Hepatocyte (in vitro differentiated cells): ENCODE measurements around the gene GLS. TPM values are rescaled to one million over a fixed set of nuclear protein-coding genes. Genes with fewer than 3 reads are reported as not detected.
A peak's percentile ranks its signal among the peaks of the same experiment; 100 is the strongest.

Experiments
- DNase-seq: peaks from one replicate; pipeline ENCODE4 v3.0.0-alpha.2; 2016; ENCODE audit warnings: low spot score
- H2AFZ ChIP-seq: fragments of 200-600 bp; sonication (generic); 2 replicates; pipeline ENCODE4 v1.6.0; 2016; ENCODE audit warnings: antibody characterized with exemption, mild to moderate bottlenecking
- H3K27ac ChIP-seq: fragments of 200-600 bp; sonication (generic); 2 replicates; pipeline ENCODE4 v1.5.1; 2016; ENCODE audit warnings: mild to moderate bottlenecking
- H3K27me3 ChIP-seq: fragments of 200-600 bp; sonication (generic); 2 replicates; pipeline ENCODE4 v1.6.1; 2016
- H3K36me3 ChIP-seq: fragments of 200-600 bp; sonication (generic); replicated peaks from 2 replicates; pipeline ENCODE4 v1.5.1; 2016; ENCODE audit warnings: low read depth; ENCODE audit not compliant: insufficient read depth
- H3K4me1 ChIP-seq: fragments of 200-600 bp; sonication (generic); 2 replicates; pipeline ENCODE4 v1.5.1; 2016; ENCODE audit warnings: mild to moderate bottlenecking, moderate library complexity; ENCODE audit not compliant: insufficient read depth
- H3K4me2 ChIP-seq: fragments of 200-600 bp; sonication (generic); 2 replicates; pipeline ENCODE4 v1.6.0; 2016
- H3K4me3 ChIP-seq: fragments of 200-600 bp; sonication (generic); 2 replicates; pipeline ENCODE4 v1.5.1; 2016; ENCODE audit warnings: mild to moderate bottlenecking
- H3K79me2 ChIP-seq: fragments of 200-600 bp; sonication (generic); 2 replicates; pipeline ENCODE4 v1.6.0; 2017; ENCODE audit warnings: mild to moderate bottlenecking
- H3K9me2 ChIP-seq: fragments of 200-600 bp; sonication (generic); replicated peaks from 2 replicates; pipeline ENCODE4 v1.6.0; 2017; ENCODE audit warnings: mild to moderate bottlenecking; ENCODE audit not compliant: insufficient read depth
- H3K9me3 ChIP-seq: fragments of 200-600 bp; sonication (generic); 2 replicates; pipeline ENCODE4 v1.5.1; 2016; ENCODE audit warnings: low read depth, mild to moderate bottlenecking
- H4K20me1 ChIP-seq: fragments of 200-600 bp; sonication (generic); 2 replicates; pipeline ENCODE4 v1.6.0; 2016; ENCODE audit warnings: mild to moderate bottlenecking; ENCODE audit not compliant: insufficient read depth, poor library complexity, severe bottlenecking
- EZH2 ChIP-seq: fragments of 200-600 bp; sonication (generic); IDR thresholded peaks from 2 replicates; pipeline ENCODE4 v1.6.1; 2016; ENCODE audit warnings: antibody characterized with exemption, mild to moderate bottlenecking, borderline replicate concordance
- EZH2phosphoT487 ChIP-seq: fragments of 200-600 bp; sonication (generic); IDR thresholded peaks from one replicate; pipeline ENCODE4 v1.6.1; 2018; ENCODE audit warnings: antibody characterized with exemption, mild to moderate bottlenecking, low read depth, moderate library complexity; ENCODE audit not compliant: unreplicated experiment, severe bottlenecking
- WGBS: methylation state at CpG from one replicate; pipeline ENCODE4 v1.1.6; 2016; ENCODE audit warnings: low lambda C conversion rate; ENCODE audit errors: missing lambda C conversion rate; 5-methylcytosine and 5-hydroxymethylcytosine counted together
- polyA plus RNA-seq: library from polyadenylated mRNA; unstranded; fragments of >200 nt; fragmentation: Nextera tagmentation; extraction: Ambion mirVana; gene quantifications from 2 replicates; pipeline ENCODE4 v1.2.1, GENCODE V29; 2016
- total RNA-seq: library from RNA; depleted of rRNA; stranded (reverse); fragments of >200 nt; gene quantifications from 2 replicates; pipeline ENCODE4 v1.2.3, GENCODE V29; 2014
- TF ChIP-seq, protein P1 (sequence below): fragments of 200-600 bp; sonication (generic); IDR thresholded peaks from 2 replicates; pipeline ENCODE4 v1.5.1; 2016; ENCODE audit warnings: antibody characterized with exemption, mild to moderate bottlenecking; ENCODE audit not compliant: poor library complexity

The GLS gene
- total and polyA plus RNA-seq, 2 experiments from 2014 or later: 78.8 to 460 TPM

DNA sequence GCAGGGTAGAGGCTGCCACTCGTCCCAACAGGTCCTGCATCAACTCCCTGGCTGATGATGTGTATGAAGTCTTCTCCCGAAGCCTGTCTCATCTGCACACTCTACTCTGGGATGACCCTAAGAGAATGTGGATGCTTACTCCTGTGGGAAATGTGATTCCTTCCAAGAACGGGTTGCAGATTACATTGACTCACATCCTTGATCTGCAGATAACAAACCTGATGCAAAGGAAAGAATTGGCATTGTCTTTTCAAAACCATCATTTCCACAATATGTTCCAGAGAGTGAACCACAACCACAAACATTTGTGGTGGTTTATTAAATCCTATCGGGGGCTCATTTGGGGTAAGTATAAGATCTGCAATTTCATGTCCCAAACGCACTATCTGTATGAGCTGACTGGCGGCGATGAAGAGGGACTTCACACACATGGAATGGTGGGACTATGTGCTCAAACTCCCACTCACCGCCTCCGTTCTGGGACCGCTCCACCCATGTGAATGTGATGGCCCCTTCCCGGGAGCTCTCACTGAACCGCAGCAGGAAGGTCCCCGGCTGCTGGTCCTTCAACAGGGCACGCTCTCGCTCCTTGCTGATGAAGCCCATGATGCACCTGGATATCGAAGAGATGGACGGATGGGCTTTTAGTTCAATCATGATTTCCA, 97.9 kb downstream of the GLS start:
- Histone ChIP-seq H3K9me3 (no peaks in the 10 kb centered on the region), H3K79me2 (no peaks in the 10 kb centered on the region), H3K4me2 (no peak overlapping the region), H3K27me3 (no peaks in the 10 kb centered on the region), H3K4me1 (peaks cover 22% of the 10 kb centered on the region), H4K20me1 (no peaks in the 10 kb centered on the region), H3K27ac (no peak overlapping the region), H3K4me3 (no peak overlapping the region), H2AFZ (no peak overlapping the region), H3K9me2 (no peaks in the 10 kb centered on the region), H3K36me3 (peaks cover 14% of the 10 kb centered on the region)
- WGBS: 96% methylated on average over 17 of the region's 17 CpGs
- no peak for TF ChIP-seq EZH2
- no peak for TF ChIP-seq EZH2phosphoT487
- no peak for DNase-seq

DNA sequence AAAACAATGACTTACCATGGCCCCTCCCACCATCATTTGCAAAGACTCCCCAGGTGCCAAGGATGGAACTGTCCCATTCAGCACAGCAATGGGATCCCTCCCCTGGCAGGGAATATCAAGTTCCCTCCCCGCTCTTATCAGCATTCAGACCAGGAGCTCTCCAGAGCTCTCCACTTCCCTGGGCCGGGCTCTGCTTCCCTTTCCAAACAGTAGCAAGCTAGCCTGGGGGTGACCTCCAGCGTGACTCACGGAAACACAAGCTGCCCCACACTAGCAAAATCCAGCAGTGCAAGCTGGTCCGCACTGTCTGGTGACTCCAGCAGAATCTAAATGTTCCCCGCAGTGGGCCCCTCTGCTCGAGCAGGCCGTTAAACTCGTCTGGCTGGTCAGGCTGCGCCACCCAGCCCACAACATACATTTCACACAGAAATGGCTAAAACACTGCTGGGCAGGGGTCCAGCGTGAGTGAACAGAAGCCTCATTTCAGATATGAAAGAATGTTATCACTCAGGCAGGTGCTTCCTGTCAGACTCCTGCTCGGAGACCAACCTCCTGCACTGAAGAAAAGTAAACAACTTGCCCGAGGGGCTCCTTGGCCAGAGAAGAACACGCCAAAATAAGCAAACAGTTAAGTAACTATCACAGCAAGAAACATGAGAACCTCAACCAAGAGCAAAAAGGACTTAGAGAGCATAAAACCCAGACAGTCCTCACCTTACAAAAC, 99.4 kb downstream of the GLS start:
- Histone ChIP-seq H3K9me3 (no peaks in the 10 kb centered on the region), H3K9me2 (no peaks in the 10 kb centered on the region), H4K20me1 (no peaks in the 10 kb centered on the region), H3K79me2 (no peaks in the 10 kb centered on the region), H3K27ac (peak overlapping the region; percentile 66), H3K4me1 (peaks cover 22% of the 10 kb centered on the region), H3K4me2 (peak overlapping the region; percentile 66), H3K4me3 (no peak overlapping the region), H3K36me3 (peaks cover 14% of the 10 kb centered on the region), H2AFZ (no peak overlapping the region), H3K27me3 (no peaks in the 10 kb centered on the region)
- DNase-seq: peak; percentile 88
- TF ChIP-seq EZH2: no peak
- TF ChIP-seq, protein P1, sequence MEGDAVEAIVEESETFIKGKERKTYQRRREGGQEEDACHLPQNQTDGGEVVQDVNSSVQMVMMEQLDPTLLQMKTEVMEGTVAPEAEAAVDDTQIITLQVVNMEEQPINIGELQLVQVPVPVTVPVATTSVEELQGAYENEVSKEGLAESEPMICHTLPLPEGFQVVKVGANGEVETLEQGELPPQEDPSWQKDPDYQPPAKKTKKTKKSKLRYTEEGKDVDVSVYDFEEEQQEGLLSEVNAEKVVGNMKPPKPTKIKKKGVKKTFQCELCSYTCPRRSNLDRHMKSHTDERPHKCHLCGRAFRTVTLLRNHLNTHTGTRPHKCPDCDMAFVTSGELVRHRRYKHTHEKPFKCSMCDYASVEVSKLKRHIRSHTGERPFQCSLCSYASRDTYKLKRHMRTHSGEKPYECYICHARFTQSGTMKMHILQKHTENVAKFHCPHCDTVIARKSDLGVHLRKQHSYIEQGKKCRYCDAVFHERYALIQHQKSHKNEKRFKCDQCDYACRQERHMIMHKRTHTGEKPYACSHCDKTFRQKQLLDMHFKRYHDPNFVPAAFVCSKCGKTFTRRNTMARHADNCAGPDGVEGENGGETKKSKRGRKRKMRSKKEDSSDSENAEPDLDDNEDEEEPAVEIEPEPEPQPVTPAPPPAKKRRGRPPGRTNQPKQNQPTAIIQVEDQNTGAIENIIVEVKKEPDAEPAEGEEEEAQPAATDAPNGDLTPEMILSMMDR: peak; percentile 12
- no peak for TF ChIP-seq EZH2phosphoT487
- 24% methylated on average over 14 of the region's 14 CpGs for WGBS

DNA sequence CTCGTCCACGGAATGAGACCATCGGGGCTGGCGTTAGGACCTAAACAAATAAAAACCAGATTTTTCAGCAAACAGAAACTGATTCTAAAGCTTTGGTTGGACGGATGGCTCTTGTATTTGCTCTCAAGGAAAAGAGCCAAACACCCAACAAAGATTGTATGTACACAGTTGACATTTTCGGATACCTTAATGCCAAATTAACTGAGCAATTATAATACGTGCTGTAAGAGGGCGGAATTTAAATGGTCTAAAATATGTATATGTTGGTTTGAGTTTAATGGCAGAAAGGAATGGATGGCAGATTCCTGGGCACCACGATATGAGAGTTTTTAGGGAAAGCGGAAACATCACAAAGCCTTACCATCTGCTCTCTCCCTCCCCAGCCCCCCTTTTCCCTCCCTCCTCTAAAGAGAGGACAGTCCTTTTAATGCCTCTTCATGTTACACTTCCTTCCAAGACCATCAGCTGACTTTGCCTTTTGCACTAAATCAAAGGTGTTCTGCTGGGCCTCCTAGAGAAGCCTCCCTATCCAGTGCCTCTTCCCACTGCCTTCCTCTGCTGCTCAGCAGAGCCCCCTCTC, 100.1 kb downstream of the GLS start:
- Histone ChIP-seq H3K27ac (peak overlapping the region; percentile 66), H3K27me3 (no peaks in the 10 kb centered on the region), H3K36me3 (peaks cover 14% of the 10 kb centered on the region), H3K9me2 (no peaks in the 10 kb centered on the region), H3K4me2 (peak overlapping the region; percentile 66), H3K9me3 (no peaks in the 10 kb centered on the region), H3K4me1 (peaks cover 22% of the 10 kb centered on the region), H3K79me2 (no peaks in the 10 kb centered on the region), H4K20me1 (no peaks in the 10 kb centered on the region), H2AFZ (no peak overlapping the region), H3K4me3 (no peak overlapping the region)
- DNase-seq: no peak
- TF ChIP-seq, protein P1: no peak
- TF ChIP-seq EZH2phosphoT487: no peak
- TF ChIP-seq EZH2: no peak
- 43% methylated on average over 10 of the region's 10 CpGs for WGBS

DNA sequence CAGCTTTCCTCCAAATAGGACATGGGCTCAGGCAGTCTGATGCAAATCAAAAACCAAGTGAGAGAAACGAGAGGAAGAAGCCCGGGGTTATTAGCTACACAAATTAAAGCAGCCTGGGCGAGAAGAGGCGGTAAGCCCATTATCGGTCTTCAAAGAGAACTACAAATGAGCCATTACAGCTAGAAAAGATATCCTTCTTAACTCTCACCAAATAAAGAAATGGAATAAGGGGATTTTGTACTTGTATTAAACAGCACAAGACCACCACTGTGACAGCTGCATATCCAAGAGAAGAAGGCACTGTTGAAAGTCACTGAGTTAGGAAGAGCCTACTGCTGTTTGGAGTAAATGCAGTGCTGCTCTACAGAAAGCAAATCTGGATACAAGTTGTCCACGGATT, 100.7 kb downstream of the GLS start:
- whole genome bisulfite sequencing: 69% methylated on average over 6 of the region's 6 CpGs
- H3K9me3 ChIP-seq: no peaks in the 10 kb centered on the region
- TF ChIP-seq, protein P1: no peak
- TF ChIP-seq EZH2 (no peak), EZH2phosphoT487 (no peak)
- H3K27ac ChIP-seq: peak overlapping the region; percentile 66
- DNase-seq: no peak
- no peak overlapping the region for H2AFZ ChIP-seq
- no peaks in the 10 kb centered on the region for H3K27me3 ChIP-seq
- H3K36me3 ChIP-seq: peaks cover 14% of the 10 kb centered on the region
- H3K9me2 ChIP-seq: no peaks in the 10 kb centered on the region
- no peak overlapping the region for H3K4me3 ChIP-seq
- H3K79me2 ChIP-seq: no peaks in the 10 kb centered on the region
- peaks cover 22% of the 10 kb centered on the region for H3K4me1 ChIP-seq
- H3K4me2 ChIP-seq: peak overlapping the region; percentile 66
- no peaks in the 10 kb centered on the region for H4K20me1 ChIP-seq
